ENCODE results near the gene SLC9A9.

DNA sequence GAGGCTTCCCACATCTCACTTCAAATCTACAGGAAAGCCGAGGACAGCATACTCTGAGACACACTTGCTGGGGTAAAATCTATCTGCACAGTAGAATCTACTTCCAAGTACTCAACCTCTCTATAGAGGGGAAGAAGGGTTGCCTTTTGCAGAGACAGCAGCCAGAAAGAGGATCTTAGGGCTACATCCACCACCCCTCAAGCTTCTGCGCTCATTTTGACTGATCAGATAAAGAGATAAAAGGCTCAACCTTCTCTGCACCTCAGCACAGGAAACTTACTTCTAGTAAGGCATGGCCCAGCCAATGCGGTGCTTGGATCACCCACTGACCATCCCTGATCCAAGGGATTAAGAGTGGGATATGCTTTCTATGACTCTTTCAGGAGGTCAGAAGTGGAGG is 6.9 kb upstream of the SLC9A9 start:
- TF ChIP-seq, protein P1, sequence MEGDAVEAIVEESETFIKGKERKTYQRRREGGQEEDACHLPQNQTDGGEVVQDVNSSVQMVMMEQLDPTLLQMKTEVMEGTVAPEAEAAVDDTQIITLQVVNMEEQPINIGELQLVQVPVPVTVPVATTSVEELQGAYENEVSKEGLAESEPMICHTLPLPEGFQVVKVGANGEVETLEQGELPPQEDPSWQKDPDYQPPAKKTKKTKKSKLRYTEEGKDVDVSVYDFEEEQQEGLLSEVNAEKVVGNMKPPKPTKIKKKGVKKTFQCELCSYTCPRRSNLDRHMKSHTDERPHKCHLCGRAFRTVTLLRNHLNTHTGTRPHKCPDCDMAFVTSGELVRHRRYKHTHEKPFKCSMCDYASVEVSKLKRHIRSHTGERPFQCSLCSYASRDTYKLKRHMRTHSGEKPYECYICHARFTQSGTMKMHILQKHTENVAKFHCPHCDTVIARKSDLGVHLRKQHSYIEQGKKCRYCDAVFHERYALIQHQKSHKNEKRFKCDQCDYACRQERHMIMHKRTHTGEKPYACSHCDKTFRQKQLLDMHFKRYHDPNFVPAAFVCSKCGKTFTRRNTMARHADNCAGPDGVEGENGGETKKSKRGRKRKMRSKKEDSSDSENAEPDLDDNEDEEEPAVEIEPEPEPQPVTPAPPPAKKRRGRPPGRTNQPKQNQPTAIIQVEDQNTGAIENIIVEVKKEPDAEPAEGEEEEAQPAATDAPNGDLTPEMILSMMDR (IDR thresholded peaks at IDR 0.05; ENCODE audit: borderline replicate concordance, extremely low read depth, low read length, poor library complexity, severe bottlenecking) = no peak
- TF ChIP-seq EZH2 (IDR thresholded peaks at IDR 0.05; ENCODE audit: borderline replicate concordance, low read depth, low read length, severe bottlenecking) = no peak

Measured in DND-41 (cell line).